Measurements from ENCODE around the gene RFNG.

Gene RFNG

GRCh38 chr17:82022981-82023446 lies 28.6 kb downstream of the RFNG start, which contains the start of gene LRRC45:
LRRC45 (plus strand) TSS chr17:82023305; CDS start chr17:82023644, 339 bp downstream.
- Histone ChIP-seq H3K36me3 (ENCODE audit: insufficient read depth, low read depth, low read length) (peaks cover 5% of the 10 kb centered on the region; the same call in 1 of the 2 replicates), H3K4me1 (ENCODE audit: insufficient read depth, low read length) (peaks cover 3% of the 10 kb centered on the region; the same call in 1 of the 2 replicates), H3K27me3 (ENCODE audit: insufficient read depth, low read length) (no peaks in the 10 kb centered on the region), H3K27ac (ENCODE audit: low read length) (peak within 1 kb of the TSS; percentile 28), H3K9ac (ENCODE audit: low read depth, low read length) (peak within 1 kb of the TSS; percentile 90), H3K9me3 (ENCODE audit: insufficient read depth, low read depth, low read length) (no peaks in the 10 kb centered on the region), H3K4me3 (ENCODE audit: low read length) (peak within 1 kb of the TSS; percentile 90)

DNA sequence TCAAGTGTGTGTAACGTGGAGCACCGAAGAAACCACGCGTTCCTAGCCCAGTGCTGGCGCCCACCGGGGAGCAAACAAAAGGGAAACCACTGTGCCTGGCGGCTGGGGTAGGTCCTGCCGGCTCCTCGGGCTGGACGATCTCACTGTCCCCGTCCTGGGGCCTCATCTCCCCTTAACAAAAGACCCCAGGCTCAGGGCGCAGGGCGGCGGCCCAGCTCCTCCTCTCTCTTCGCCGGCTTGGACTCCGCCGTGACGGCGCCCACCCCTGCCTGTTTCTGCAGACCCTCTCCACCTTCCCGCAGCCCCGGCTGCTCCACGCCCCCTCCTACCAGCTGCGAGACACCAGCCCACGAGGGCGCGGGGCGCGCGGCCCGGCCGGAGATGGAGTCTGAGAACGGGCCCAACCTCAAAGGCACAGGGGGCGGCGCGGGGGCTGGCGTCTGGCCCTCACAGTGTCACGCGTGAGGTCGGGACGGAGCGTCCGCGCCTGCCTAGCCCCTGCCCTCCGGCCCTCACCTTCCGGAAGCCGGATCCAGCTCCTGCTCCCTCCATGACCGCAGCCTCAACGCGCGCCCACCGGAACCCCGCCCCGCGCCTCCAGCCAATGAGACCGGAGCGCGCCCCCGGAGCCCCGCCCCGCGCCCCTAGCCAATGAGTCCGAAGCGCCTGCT lies 29.2 kb downstream of the RFNG start, which contains the start of gene CENPX:
Gene CENPX, minus strand, starts transcription at position 569 of the 671 bp plus-strand sequence. Its CDS starts 17 bp downstream, at position 552.
- Histone ChIP-seq H3K4me1 (ENCODE audit: insufficient read depth, low read length) (peaks cover 3% of the 10 kb centered on the region), H3K27ac (ENCODE audit: low read length) (peak within 1 kb of the TSS; percentile 28), H3K36me3 (ENCODE audit: insufficient read depth, low read depth, low read length) (peaks cover 5% of the 10 kb centered on the region; the same call in 1 of the 2 replicates), H3K9ac (ENCODE audit: low read depth, low read length) (peak within 1 kb of the TSS; percentile 90), H3K9me3 (ENCODE audit: insufficient read depth, low read depth, low read length) (no peaks in the 10 kb centered on the region), H3K27me3 (ENCODE audit: insufficient read depth, low read length) (no peaks in the 10 kb centered on the region), H3K4me3 (ENCODE audit: low read length) (peak within 1 kb of the TSS; percentile 90)

DNA sequence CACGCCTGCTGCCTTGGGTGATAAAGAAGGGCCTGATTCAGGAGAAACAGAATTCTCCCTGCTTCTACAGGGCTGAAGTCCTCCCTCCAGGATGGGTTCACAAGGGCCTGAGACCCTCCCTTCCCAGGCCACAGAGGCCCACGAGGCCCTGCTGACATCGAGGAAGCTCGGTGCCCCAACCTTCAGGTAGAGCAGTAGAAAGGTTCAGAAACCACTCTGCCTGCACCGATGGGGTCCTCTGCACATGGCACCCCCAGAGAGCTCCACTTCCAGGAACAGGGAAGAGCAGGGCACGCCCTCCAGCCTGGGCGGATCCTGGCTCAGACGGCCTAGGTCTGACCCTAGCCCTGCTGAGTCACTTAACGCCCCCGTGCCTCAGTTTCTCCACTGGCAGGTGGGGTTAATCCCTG lies 29.7 kb downstream of the RFNG start:
- Histone ChIP-seq H3K4me3 (ENCODE audit: low read length) (peak overlapping the region; percentile 90), H3K9me3 (ENCODE audit: insufficient read depth, low read depth, low read length) (no peaks in the 10 kb centered on the region), H3K4me1 (ENCODE audit: insufficient read depth, low read length) (peaks cover 3% of the 10 kb centered on the region), H3K36me3 (ENCODE audit: insufficient read depth, low read depth, low read length) (peaks cover 5% of the 10 kb centered on the region; the same call in 1 of the 2 replicates), H3K27ac (ENCODE audit: low read length) (no peak overlapping the region), H3K27me3 (ENCODE audit: insufficient read depth, low read length) (no peaks in the 10 kb centered on the region), H3K9ac (ENCODE audit: low read depth, low read length) (peak overlapping the region; percentile 90)

DNA sequence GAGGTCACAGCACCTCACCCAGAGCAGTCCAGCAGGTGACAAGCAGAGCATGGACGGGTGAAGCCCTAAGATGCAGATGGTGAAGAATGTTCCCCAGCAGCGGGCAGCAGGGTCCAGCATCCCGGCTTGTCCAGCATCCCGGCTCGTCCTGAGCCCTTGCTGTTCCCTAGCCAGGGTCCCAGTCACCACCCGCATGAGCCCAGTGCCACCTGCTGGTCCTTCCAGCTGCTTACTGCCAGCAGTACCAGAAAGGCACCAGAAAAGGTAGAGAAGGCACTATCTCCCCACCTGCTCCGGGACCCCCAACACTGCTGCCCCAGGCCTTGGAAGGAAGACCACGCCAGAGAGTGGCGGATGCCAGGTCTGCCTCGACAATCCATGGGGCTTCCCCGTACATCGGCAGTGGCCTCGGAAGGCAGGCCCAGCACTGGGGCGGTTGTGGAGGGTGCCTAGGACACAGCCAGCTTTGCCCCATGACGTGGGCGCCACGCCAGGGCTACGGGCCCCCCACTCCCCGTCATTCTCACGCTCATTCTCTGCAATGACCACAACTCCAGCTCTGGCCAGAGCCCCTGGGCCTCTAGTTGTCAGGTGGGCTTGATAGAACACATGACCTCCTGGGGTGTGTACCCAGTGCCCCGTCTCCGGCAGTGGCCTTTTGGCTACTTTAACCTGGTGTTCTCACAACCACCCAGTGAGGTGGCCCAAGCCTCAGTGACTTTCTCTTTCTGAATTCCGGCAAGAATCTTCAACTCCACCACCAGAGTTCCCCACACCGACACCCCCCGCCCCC lies 30.3 kb downstream of the RFNG start:
- H3K4me3 ChIP-seq (ENCODE audit: low read length): peak overlapping the region; percentile 90
- no peak overlapping the region for H3K27ac ChIP-seq (ENCODE audit: low read length)
- H3K36me3 ChIP-seq (ENCODE audit: insufficient read depth, low read depth, low read length): peaks cover 5% of the 10 kb centered on the region; the same call in 1 of the 2 replicates
- peak overlapping the region; percentile 90 for H3K9ac ChIP-seq (ENCODE audit: low read depth, low read length)
- peaks cover 3% of the 10 kb centered on the region for H3K4me1 ChIP-seq (ENCODE audit: insufficient read depth, low read length)
- no peaks in the 10 kb centered on the region for H3K27me3 ChIP-seq (ENCODE audit: insufficient read depth, low read length)
- no peaks in the 10 kb centered on the region for H3K9me3 ChIP-seq (ENCODE audit: insufficient read depth, low read depth, low read length)

- H3K27ac ChIP-seq (ENCODE audit: low read length): no peak overlapping the region
- H3K36me3 ChIP-seq (ENCODE audit: insufficient read depth, low read depth, low read length): peaks cover 5% of the 10 kb centered on the region; the same call in 1 of the 2 replicates
- no peaks in the 10 kb centered on the region for H3K27me3 ChIP-seq (ENCODE audit: insufficient read depth, low read length)
- no peaks in the 10 kb centered on the region for H3K9me3 ChIP-seq (ENCODE audit: insufficient read depth, low read depth, low read length)
- H3K9ac ChIP-seq (ENCODE audit: low read depth, low read length): no peak overlapping the region
- H3K4me3 ChIP-seq (ENCODE audit: low read length): no peak overlapping the region
- H3K4me1 ChIP-seq (ENCODE audit: insufficient read depth, low read length): peaks cover 3% of the 10 kb centered on the region
Measured at GRCh38 chr17:82020572-82021106, 31.0 kb downstream of the RFNG start.

GRCh38 chr17:82019690-82020571 lies 31.7 kb downstream of the RFNG start:
- no peaks in the 10 kb centered on the region for H3K9me3 ChIP-seq (ENCODE audit: insufficient read depth, low read depth, low read length)
- no peaks in the 10 kb centered on the region for H3K27me3 ChIP-seq (ENCODE audit: insufficient read depth, low read length)
- no peak overlapping the region for H3K4me3 ChIP-seq (ENCODE audit: low read length)
- H3K9ac ChIP-seq (ENCODE audit: low read depth, low read length): no peak overlapping the region
- peaks cover 5% of the 10 kb centered on the region; the same call in 1 of the 2 replicates for H3K36me3 ChIP-seq (ENCODE audit: insufficient read depth, low read depth, low read length)
- H3K4me1 ChIP-seq (ENCODE audit: insufficient read depth, low read length): peaks cover 3% of the 10 kb centered on the region
- no peak overlapping the region for H3K27ac ChIP-seq (ENCODE audit: low read length)

GRCh38 chr17:82018989-82019689 lies 32.5 kb downstream of the RFNG start:
- Histone ChIP-seq H3K36me3 (ENCODE audit: insufficient read depth, low read depth, low read length) (peaks cover 5% of the 10 kb centered on the region; the same call in 1 of the 2 replicates), H3K4me3 (ENCODE audit: low read length) (no peak overlapping the region), H3K27ac (ENCODE audit: low read length) (no peak overlapping the region), H3K9me3 (ENCODE audit: insufficient read depth, low read depth, low read length) (no peaks in the 10 kb centered on the region), H3K4me1 (ENCODE audit: insufficient read depth, low read length) (peaks cover 3% of the 10 kb centered on the region), H3K9ac (ENCODE audit: low read depth, low read length) (no peak overlapping the region), H3K27me3 (ENCODE audit: insufficient read depth, low read length) (no peaks in the 10 kb centered on the region)

GRCh38 chr17:82018152-82018988 lies 33.2 kb downstream of the RFNG start:
- Histone ChIP-seq H3K36me3 (ENCODE audit: insufficient read depth, low read depth, low read length) (peaks cover 5% of the 10 kb centered on the region; the same call in 1 of the 2 replicates), H3K9ac (ENCODE audit: low read depth, low read length) (no peak overlapping the region), H3K27me3 (ENCODE audit: insufficient read depth, low read length) (no peaks in the 10 kb centered on the region), H3K9me3 (ENCODE audit: insufficient read depth, low read depth, low read length) (no peaks in the 10 kb centered on the region), H3K4me1 (ENCODE audit: insufficient read depth, low read length) (peaks cover 3% of the 10 kb centered on the region), H3K4me3 (ENCODE audit: low read length) (no peak overlapping the region), H3K27ac (ENCODE audit: low read length) (no peak overlapping the region)

DNA sequence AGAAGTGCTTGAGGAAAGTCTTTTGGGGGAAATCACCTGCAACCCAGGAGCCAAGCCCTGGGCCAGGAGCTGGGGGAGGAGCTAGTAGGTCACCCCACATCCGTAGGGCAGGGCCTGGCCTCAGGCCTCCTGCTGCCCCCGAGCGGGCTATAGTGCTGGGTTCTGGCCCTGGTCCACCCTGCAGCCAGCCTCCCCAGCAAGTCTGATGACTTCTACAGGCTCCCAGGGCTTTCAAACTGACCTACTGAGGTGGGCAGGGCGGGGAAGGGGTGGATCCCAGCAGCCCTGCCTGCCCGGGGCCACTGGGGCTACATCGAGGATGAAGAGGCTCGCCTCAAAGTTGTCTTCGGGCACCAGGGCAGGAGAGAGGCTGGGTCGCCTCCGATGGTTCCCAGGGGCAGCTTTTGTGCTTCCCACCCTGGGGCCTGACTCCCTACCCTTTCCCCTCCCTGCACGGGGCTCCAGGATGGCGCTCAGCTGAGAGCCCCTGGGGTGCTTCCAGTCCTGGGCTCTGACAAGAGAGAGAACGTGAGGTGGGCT lies 33.9 kb downstream of the RFNG start:
- H3K36me3 ChIP-seq (ENCODE audit: insufficient read depth, low read depth, low read length): peaks cover 5% of the 10 kb centered on the region; the same call in 1 of the 2 replicates
- no peak overlapping the region for H3K27ac ChIP-seq (ENCODE audit: low read length)
- no peaks in the 10 kb centered on the region for H3K9me3 ChIP-seq (ENCODE audit: insufficient read depth, low read depth, low read length)
- no peak overlapping the region for H3K4me3 ChIP-seq (ENCODE audit: low read length)
- no peak overlapping the region for H3K9ac ChIP-seq (ENCODE audit: low read depth, low read length)
- no peaks in the 10 kb centered on the region for H3K27me3 ChIP-seq (ENCODE audit: insufficient read depth, low read length)
- peaks cover 3% of the 10 kb centered on the region for H3K4me1 ChIP-seq (ENCODE audit: insufficient read depth, low read length)
